Stimulated activated CD8-positive, alpha-beta memory T cell treated with anti-CD3 and anti-CD28 coated beads, Interleukin-4, amount 100 ng/mL, for 1 hour (primary cell): ENCODE data around the gene LCN15.

Experiments
- DNase-seq, 2 donors: peaks; one replicate each; pipeline ENCODE4 v3.0.0-alpha.2; 2020; ENCODE audit warnings: low read depth in 2 of 2, low spot score in 1 of 2

Gene LCN15

DNA sequence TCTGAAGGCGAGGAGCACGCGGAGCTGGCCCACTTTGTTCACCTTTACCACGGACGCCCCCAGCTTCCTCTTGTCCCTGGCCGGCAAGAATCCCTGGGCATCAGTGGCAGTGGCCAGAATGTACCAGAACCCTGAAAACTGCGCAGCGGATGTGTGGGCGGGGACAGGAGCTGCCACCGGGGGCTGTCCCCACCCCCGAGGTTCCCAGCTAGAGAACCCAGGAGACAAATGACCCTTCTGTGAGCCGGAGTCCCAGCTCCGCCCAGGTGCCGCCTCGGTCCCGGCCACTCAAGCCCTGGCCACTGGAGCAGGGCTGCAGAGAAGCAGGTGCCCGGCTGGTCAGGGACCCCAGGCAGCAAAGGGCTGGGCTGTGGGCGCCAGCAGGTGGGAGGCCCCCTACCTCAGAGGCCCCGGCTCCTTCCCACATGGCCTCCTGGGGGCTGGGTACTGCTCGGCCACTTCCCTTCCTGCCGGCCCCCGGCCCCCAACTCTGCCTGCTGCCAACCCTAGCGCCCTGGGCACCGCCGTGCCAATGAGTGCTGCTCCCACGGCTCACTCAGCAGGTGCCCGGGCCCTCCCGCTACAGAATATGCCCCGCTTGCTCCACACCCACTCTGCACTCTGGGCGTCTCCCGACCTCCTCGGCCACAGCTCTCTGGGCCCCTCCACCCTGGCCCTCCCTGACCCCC is 22.3 kb downstream of the LCN15 start:
- no peak for DNase-seq

DNA sequence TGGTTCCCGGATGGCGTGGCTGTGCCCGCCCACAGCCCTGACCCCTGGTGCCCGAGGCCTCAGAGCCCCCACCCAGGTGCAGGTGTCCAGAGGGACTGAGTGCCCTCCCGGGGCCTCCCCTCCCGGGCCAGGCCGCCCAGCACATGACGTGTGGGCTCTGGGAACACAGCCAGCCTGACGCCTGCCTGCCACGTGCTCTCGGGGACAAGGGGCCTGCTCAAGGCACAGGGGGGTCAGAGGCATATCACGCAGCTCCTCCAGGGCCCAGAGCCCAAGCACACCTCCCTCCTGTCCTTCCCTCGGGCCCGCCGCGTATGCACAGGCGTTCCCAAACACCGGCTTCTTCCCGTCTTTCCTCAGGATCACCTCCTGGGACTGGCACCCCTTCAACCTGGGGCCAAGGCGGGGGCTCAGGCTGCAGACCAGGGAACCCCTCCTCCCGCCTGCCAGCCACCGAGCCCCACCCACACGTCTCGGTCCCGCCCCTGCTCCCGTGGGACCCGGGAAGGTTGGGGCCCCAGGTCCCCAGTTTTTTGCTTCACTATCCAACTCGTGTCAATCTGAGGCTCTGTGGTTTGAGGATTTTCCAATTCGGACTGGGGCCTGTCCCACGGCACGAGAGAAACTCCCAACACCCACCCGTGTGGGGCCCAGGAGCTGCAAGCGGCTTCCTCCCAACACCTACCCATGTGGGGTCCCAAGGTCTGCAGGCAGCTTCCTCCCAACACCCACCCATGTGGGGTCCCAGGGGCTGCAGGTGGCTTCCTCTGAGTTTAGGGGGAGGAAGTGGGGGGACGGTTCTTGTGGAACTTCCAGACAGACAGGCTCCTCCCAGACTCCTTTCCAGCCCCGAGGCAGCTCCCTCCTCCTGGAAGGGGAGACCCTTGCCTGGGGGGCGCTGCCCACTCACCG is 23.1 kb downstream of the LCN15 start:
- DNase-seq: no peak

DNA sequence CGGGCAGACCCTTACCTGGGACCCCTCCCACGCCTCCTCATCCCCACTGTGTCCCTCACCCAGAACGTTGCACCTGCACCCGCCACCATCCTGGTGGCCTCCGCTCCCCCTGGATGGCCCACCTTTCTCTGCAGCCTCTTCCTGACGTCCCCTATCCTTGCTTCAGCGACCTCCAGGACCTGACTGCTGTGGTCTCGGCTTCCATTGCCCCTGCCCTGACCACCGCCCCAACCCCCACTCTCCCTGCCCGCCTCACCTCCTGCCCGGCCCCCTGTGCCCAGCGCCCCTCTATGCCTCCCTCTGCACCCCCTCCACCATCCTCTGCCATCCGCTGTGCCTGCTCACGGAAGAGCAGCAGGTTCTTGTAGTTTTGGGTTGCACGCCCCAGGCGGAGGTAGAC is 23.8 kb downstream of the LCN15 start:
- DNase-seq: no peak

DNA sequence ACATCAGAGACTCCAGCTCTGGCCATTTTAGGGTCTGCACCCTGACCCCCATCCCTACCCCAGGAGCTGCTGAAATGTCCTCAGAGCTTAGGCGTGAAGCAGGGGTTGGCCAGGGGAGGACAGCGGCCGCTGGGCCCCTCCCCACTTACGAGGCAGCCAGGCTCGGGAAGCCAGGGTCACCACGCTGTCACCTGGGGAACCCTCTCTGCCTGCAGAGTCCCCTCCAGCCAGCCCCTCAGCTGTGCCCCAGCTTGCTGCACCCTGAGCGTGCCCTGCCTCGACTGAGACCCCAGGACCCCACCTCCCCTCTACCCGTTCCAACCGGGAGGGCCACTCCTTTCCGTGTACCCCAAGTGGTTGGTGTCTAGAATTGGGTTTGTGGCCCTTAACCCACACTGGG is 24.2 kb downstream of the LCN15 start:
- DNase-seq: no peak

DNA sequence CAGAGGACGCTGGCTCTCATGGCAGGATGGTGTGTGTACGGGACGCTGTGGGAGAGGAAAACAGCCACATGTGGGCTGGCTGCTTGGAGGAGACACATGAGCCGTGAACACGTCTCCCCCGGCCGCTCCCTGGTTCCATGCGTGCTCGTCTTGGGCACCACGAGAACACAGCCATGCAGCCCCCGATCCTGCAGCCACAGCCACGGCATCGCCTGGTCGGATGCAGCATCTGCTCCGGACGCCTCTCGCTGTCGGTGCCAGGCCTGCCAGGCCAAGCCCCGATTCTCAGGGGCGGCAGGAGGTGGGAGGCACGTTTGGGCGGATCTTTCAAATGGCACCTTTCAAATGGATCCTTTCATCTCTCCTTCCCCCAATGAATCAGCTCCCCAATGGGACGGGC is 24.8 kb downstream of the LCN15 start:
- DNase-seq: no peak

DNA sequence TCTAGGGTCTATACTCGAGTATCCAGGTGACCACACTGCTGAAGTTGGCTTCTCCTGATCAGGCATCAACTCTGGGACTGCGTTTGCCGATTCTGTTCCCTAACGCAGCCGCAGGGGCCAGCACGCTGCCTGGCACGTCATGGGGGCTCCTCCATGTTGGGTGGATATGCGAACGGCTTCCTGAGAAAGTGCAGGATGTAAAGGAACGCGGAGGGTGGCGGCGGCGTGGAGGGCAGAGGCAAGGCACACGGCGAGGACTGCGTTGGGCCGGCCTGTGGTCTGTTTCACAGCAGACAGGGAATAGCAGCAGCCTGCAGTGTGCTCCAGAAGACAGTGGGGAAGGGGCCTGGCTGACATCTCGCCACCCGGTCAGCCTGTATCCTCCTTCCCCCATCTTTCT is 25.4 kb downstream of the LCN15 start:
- DNase-seq: no peak

DNA sequence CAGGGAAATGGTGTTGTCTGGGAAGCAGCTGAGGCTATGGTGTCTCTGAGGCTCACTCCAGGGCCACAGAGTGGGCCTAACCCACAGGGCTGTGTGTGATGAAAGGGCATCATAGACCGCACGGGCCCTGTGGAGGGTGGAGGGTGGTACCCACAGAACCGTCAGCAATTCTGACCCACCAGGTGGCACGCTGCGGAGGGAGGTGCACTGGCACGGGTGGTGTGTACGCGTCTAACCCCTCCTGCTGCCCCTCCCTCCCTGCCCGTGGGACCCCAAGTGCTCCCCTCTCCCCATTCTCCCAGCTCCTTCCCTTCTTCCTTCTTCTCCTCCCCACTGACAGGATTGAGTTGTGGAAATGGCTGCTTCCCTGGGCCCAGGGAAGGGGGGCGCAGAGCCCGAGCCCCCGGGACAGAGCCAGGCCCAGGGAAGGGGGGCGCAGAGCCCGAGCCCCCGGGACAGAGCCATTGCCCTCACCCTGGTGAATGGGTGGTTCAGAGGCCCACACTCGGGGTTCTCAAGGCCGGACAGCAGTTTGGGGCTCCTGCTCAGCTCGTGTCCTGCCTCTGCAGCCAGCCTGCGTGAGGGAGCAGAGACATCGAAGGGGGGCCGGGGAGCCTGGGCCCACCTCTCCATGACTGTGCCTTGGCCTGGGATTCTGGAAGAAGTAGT is 28.4 kb downstream of the LCN15 start:
- DNase-seq: no peak

DNA sequence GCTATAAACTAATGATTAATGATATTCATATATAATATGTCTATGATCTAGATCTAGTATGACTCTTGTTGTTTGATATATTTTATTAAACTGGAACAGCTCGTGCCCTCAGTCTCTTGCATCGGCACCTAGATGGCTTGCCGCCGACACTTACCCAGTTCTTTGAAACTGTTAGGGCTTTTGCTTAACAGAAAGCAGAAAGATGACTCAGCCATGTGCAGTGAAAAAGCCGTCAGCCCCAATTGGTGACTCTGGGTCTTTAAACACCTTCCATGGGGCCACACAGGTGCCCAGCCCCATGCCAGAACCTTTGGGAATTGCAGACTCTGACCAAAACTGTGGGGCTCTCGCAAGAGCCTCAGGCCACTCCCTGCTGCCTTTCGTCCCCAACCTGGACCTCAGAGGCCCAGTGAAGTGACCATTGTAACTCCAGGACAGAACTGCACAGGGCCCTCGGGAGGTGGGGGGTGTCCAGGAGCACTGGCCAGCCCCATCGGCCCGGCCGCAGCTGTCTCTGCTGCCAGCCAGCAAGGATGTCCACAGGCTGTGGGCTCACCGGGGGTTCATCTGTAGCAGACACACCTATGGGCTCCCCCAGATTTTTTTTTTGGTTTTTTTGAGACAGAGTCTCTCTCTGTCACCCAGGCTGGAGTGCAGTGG is 29.4 kb downstream of the LCN15 start:
- DNase-seq: no peak

DNA sequence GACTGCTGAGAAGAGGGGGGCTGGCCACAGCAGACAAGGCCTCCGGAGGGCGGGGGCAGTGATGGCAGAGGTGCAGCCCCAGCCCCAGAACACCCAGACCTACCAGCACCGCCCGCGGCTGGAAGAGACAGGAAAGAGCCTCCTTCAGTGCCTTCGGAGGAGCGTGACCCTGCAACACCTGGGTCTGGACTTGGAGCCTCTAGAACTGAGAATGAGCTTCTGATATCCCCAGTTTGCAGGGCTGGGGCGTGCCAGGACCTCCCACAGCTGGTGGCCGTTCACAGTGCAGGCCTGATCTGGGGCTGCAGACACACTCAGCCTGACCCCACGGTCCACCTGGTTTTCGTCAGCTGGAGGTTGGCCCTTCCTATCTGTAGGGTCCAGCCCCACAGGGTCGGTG is 30.7 kb downstream of the LCN15 start:
- no peak for DNase-seq

DNA sequence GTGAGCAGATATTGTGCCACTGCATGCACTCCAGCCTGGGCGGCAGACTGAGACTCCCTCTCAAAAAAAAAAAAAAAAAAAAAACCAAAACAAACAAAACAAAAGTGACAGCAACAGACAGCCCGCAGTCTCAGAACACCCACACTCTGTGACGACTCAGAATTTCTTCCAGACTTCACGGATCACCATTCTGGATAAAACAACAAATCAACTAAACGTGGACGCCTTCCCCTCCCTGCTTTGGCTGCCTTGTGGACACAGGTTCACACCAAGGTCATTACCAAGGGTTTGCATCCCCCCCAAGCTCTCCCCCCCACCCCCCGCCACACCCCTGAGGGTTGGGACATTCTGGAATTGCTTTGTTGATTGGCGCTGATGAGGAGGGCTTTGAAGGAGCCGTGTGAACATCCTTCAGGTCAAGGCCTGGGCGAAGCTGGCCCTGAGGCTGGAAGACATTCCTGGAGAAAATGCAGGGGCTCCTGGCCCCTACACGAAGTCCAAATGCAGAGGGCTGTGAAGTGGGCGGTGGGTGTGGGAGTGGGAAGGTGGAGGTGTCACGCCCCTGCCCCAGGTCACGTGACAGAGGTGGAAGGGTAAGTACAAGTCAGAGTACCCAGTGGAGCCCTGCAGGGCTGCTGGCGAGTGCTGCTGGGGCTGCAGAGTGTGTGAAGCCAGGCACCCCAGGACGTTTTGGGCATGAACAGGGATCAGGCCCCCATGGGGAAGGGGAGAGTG is 31.7 kb downstream of the LCN15 start:
- DNase-seq: no peak

DNA sequence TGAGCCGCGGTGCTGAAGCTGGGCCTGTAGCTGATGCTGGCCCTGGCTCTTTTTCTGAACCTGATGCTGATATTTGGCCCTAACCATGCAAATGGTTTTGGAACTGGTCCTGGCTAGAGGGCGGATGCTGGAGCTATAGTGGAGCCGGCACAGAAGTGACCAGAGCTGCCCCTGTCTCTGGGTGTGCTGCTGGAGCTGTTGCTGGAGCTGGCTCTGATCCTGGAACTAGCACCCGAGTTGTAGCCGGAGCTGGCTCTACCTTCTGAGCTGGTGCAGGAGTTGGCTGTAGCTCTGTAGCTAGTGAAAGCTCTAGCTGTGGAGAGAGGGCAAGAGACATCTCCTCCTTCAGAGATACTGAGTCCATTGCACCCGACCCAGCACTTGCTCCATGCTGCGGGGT is 34.4 kb downstream of the LCN15 start:
- no peak for DNase-seq

DNA sequence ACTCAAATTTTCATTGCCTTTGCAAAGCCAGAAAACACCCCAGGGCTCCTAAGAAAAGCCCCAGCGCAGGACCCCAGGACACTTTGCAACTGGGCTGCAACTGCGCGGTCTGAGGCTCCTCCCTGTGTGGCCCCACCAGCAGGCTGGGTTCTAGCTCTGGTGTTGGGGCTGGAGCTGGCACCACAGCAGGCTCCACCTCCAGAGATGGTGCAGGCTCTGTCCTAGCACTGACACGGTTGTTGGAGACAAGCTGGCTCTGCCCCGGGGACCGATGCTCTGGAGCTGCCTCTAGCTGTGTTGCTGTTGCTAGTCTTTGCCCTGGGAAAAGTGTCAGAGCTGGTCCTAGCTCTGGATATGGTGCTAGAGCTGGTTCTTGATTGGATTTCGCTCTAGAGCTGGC is 35.2 kb downstream of the LCN15 start:
- DNase-seq: no peak

DNA sequence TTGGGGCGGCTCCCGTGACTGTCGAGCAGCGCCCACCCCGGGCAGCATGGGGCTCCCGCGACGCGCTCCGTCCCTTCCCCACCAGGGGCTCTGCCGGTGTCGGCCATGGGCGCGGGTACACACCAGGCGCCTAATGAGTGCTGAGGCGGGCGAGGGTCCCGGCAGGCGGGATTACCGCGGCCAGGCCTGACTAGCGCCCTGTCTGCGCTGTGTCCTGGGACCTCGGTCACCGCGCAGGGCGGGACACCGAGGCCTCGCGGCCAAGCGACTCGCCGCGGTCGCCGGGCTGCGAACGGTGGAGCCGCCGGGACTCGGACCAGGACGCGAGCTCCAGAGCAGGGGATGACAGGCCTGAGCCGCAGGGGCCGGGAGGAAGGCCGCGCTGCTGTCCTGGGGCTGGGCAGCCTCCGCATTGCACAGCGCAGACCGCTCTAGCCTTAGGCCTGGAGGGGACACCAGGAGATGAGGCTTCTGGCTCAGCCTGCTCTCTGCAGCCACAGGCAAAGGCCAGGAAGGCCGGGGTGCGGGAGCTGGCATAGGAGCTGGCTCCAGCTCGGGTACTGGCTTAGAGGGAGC is 35.7 kb downstream of the LCN15 start:
- DNase-seq: no peak

DNA sequence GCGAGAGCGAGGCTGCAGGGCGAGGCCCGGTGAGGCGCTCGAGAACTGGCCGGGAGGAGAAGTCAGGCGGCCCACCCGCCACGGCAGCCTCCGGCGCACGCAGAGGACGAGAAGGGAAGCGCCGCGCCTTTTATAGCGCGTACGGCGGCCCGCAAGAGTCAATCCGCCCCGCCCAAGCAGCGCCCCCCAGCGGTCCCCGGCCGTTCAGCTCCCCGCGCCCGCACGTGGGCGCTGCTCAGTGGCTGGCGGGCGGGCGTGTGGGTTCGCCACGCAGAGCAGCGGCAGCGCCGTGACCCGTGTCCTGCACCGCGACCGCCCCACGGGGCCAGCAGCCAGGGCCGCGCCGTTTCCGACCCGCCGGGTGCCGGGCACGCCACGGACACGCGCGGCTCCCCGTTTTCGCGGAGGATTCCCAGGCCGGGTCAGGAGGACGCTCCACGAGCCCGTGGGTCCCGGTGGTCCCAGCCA is 36.2 kb downstream of the LCN15 start:
- peak; percentile 88 for DNase-seq

DNA sequence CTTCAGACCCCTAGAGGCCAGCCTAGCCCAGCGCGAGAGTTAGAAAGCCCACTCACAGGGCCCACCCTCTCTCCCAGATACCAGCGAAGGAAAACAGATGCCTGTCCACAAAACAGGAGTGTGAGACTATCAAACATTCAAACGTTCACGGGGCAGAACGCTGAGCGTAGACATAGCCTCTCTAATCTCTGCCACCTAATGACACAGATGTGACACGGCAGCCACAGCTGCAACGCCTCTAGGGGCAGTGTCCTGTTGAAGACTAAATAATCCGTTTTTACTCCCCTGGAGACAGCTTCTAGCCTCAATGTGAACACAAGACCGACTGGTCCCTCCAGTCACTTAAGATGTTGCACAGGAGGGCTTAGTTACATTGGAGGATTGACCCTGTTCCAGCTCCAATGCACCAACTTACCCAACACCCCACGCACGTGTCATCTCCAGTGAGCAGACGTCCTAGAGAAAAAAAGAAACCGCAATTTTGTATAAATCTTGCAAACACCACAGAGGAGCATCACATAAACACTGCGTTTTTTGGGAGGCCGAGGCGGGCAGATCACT is 37.6 kb downstream of the LCN15 start:
- peak in 1 of 2 donors; percentile 14 for DNase-seq

DNA sequence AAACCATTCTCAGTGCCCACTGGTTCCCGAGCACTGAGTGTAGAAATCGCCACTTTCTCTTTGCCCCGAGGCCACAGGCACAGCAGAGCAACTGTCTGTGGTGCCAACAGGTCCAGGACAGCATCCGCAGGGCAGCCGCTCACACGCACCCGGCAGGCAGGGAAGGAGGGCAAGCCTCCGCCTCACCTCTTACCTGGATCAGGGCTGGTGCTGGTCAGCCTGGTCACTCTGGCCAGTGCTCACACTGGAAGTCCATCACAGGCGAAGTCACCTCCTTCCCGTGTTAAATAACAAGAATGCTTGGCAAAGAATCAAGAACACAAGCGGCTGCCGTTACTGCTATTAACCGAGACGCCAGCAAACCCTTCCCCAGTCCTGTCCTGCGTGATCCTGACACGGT is 38.2 kb downstream of the LCN15 start:
- DNase-seq: no peak

DNA sequence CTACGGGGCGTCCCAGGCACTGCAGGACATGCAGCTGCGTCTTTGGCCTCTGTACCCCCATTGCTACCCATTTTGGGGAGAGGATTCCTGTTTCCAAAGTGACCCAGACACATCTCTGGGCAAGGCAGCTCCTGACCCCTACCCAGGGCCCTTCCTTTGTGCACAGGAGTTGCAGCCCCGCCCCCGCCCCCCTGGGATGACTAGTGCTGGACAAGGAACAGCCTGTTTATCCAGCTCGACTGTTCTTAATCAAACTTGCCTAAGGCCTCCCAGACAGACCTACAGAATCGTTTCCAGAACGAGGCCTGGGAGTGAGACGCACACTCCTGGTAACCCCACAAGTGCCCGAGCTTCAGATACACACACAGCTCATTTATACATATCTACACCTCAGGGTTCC is 38.7 kb downstream of the LCN15 start:
- DNase-seq: no peak

DNA sequence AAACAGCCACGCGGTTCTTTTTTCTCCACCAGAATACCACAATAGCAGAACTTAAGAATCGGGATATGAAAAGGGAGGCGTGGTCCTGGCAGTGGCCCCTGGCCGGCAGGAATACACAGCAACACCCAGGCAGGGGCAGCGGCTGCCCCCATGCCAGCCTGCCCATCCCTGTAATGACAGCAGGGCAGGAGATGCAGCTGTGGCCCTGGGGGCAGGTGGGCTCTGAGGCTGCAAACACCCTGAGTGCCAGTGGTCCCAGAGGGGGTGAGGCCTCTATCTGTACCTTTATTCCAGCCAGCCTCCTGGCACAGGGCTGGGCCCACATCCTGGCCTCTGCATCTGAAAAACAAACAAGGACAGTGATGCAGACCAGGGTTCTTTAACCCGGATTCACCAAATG is 39.5 kb downstream of the LCN15 start:
- no peak for DNase-seq

DNA sequence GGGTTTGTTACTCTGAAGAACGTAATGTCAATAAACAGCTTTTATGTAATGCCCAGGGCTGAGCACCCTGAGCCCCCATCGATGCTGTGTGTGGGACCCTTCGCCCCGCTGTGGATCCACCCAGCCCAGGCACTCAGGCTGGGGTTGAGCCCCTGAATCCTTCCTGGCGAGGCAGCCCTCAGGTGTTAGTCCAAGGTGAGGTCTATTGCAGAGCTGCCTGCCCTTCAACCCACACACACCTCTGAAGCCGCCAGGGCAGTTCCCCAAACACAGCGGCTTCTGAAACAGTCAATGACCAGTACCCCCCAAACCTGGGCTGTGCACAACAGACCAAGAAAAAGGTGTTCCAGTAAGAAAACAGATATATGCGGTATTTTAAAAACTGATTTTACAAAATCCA is 40.3 kb downstream of the LCN15 start:
- no peak for DNase-seq

DNA sequence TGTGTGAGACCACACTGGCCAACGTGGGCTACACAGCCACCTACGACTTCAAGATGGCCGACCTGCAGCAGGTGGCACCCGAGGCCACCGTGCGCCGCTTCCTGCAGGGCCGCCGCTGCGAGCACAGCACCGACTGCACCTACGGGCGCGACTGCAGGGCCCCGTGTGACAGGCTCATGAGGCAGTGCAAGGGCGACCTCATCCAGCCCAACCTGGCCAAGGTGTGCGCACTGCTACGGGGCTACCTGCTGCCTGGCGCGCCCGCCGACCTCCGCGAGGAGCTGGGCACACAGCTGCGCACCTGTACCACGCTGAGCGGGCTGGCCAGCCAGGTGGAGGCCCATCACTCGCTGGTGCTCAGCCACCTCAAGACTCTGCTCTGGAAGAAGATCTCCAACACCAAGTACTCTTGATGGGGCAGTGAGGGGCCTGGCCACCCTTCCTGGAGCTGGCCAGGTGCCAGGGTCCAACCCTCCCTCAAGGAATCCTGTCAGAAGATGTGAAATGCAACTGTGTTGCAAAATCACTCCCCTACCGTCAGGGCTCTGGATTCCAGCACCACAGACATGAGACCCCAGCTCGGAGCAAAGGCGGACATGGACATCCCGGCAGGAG is 40.8 kb downstream of the LCN15 start:
- no peak for DNase-seq
